ENCODE data around the gene DCLRE1C.

DCLRE1C gene

DNA sequence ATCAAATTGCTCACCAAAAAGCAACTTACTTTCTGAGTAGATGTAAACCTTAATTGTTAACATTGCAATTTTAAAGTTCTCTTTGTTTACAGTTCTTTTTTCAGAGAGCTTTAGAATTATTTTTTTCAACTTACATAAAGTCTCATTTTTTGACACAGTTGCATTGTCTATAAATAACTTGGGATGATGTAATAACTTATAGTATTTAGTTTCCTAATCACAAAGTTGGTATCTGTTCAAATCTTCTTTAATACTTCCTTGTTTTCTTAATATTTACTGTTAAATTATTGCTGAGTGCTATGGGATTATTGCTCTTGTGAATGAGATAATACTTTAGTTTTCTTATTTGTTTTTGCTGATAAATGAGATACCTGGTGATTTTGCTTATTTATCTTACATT, 94.1 kb downstream of the DCLRE1C start:
- no peak for TF ChIP-seq EZH2 (IDR thresholded peaks at IDR 0.05)
- no peak for TF ChIP-seq FOXP2 (optimal IDR thresholded peaks at IDR 0.05; ENCODE audit: control extremely low read depth, extremely low read length, insufficient read depth)
- TF ChIP-seq POLR2AphosphoS5 (IDR thresholded peaks at IDR 0.05; ENCODE audit: borderline replicate concordance, low read depth, low read length) = no peak
- no peak for DNase-seq (ENCODE audit: low read depth, low spot score)
- H3K36me3 ChIP-seq (ENCODE audit: insufficient read depth, low read length) = no peaks in the 10 kb centered on the region
- no peaks in the 10 kb centered on the region for H3K9me3 ChIP-seq (ENCODE audit: low read depth, low read length)
- H3K27ac ChIP-seq = no peak overlapping the region
- H3K4me3 ChIP-seq = no peak overlapping the region
- H3K9ac ChIP-seq (ENCODE audit: insufficient read length) = no peak overlapping the region

DNA sequence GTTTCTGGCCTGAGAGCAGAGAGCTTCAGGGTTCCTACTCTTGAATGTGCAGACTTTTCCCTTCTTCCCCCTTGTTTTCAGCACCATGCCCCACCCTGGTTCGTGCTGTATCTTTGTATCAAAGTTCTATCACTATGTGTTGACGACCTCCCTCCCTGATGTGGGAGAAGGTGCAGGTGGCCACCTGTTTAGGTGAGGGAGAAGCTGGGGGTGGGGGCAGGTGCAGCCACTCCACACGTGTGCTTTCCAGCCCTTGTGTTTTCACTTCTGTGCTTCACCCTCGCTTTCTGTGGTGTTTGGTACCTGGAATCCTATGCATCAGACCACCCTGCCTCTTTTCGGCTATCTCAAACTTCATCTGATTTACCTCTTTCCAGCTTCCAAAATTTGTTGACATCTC, 94.9 kb downstream of the DCLRE1C start:
- TF ChIP-seq EZH2 (IDR thresholded peaks at IDR 0.05) (no peak), FOXP2 (optimal IDR thresholded peaks at IDR 0.05; ENCODE audit: control extremely low read depth, extremely low read length, insufficient read depth) (no peak), POLR2AphosphoS5 (IDR thresholded peaks at IDR 0.05; ENCODE audit: borderline replicate concordance, low read depth, low read length) (no peak)
- Histone ChIP-seq H3K36me3 (ENCODE audit: insufficient read depth, low read length) (no peaks in the 10 kb centered on the region), H3K9me3 (ENCODE audit: low read depth, low read length) (no peaks in the 10 kb centered on the region), H3K27ac (no peak overlapping the region), H3K4me3 (no peak overlapping the region), H3K9ac (ENCODE audit: insufficient read length) (no peak overlapping the region)
- no peak for DNase-seq (ENCODE audit: low read depth, low spot score)

DNA sequence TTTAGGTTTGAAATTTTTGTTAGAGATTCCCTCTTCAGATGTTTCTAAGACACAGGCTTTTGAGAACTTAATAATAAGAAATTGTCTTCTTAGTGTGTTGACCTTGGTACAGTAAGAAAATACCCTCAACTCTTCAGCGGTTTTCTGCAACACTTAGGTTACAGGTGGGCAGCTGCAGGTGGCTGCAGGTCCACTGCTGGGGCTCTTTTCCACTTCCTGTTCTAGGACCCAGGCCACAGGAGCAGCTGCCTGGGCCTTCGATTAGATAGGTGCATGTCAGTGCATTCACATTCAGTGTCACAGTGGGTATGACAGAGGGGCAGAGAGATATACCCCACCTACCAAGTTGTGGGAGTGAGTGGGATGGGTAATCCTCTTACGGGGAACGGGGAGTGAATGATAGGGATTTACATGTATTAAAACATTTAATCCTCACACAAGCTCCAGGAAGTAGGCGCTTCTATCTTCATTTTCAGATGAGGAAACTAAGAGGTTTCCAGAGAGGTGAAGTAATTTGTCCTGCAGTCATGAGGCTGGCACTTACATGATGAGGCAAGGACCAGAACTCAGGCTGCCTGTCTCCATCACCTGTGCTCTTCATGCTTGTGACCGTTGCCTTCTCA, 95.4 kb downstream of the DCLRE1C start:
- no peak overlapping the region for H3K4me3 ChIP-seq
- H3K36me3 ChIP-seq (ENCODE audit: insufficient read depth, low read length) = no peaks in the 10 kb centered on the region
- no peak for DNase-seq (ENCODE audit: low read depth, low spot score)
- no peak overlapping the region for H3K9ac ChIP-seq (ENCODE audit: insufficient read length)
- H3K9me3 ChIP-seq (ENCODE audit: low read depth, low read length) = no peaks in the 10 kb centered on the region
- TF ChIP-seq POLR2AphosphoS5 (IDR thresholded peaks at IDR 0.05; ENCODE audit: borderline replicate concordance, low read depth, low read length) = no peak
- TF ChIP-seq FOXP2 (optimal IDR thresholded peaks at IDR 0.05; ENCODE audit: control extremely low read depth, extremely low read length, insufficient read depth) = no peak
- no peak for TF ChIP-seq EZH2 (IDR thresholded peaks at IDR 0.05)
- no peak overlapping the region for H3K27ac ChIP-seq

DNA sequence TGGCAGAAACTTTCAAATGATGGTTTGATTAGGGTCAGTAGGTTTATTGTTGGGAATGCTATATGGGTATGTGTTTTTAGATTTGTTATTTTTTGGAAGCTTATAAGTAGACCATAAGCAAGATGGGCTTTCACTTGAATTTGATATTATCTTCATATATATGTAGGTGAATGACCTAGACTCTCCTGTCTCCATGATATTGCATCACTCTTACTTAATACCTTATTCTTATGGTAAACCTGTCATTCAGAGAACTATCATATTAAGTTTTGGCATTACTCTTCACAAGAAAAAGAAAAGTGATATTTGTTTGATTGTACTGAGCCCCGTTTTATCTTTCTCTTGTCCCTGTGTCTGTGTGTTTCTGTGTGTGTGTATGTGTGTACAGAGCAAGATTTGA, 98.4 kb downstream of the DCLRE1C start:
- TF ChIP-seq EZH2 (IDR thresholded peaks at IDR 0.05) (no peak), POLR2AphosphoS5 (IDR thresholded peaks at IDR 0.05; ENCODE audit: borderline replicate concordance, low read depth, low read length) (no peak), FOXP2 (optimal IDR thresholded peaks at IDR 0.05; ENCODE audit: control extremely low read depth, extremely low read length, insufficient read depth) (no peak)
- H3K9me3 ChIP-seq (ENCODE audit: low read depth, low read length) = no peaks in the 10 kb centered on the region
- H3K4me3 ChIP-seq = no peak overlapping the region
- H3K9ac ChIP-seq (ENCODE audit: insufficient read length) = no peak overlapping the region
- H3K36me3 ChIP-seq (ENCODE audit: insufficient read depth, low read length) = peaks cover 7% of the 10 kb centered on the region; the same call in 1 of the 2 replicates
- no peak overlapping the region for H3K27ac ChIP-seq
- no peak for DNase-seq (ENCODE audit: low read depth, low spot score)

DNA sequence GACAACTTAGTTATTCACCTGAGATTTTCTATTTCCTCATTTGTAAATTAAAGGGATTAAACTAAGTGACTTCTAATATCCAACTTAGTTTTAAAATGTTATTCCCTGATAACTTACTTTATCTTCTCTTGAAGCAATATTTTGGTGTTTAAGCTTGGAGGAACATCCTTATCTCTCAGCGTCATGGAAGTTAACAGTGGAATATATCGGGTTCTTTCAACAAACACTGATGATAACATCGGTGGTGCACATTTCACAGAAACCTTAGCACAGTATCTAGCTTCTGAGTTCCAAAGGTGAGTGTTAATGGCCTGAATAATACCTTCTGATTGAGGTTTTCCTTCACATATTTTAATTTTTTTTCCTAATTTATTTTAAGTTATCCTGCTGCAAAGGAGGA, 101.7 kb downstream of the DCLRE1C start:
- peaks cover 7% of the 10 kb centered on the region; the same call in 1 of the 2 replicates for H3K36me3 ChIP-seq (ENCODE audit: insufficient read depth, low read length)
- no peak for DNase-seq (ENCODE audit: low read depth, low spot score)
- no peak overlapping the region for H3K4me3 ChIP-seq
- H3K9me3 ChIP-seq (ENCODE audit: low read depth, low read length) = no peaks in the 10 kb centered on the region
- H3K27ac ChIP-seq = no peak overlapping the region
- H3K9ac ChIP-seq (ENCODE audit: insufficient read length) = no peak overlapping the region
- TF ChIP-seq POLR2AphosphoS5 (IDR thresholded peaks at IDR 0.05; ENCODE audit: borderline replicate concordance, low read depth, low read length) (no peak), EZH2 (IDR thresholded peaks at IDR 0.05) (no peak), FOXP2 (optimal IDR thresholded peaks at IDR 0.05; ENCODE audit: control extremely low read depth, extremely low read length, insufficient read depth) (no peak)

All from SK-N-MC (cell line).